ENCODE measurements around the gene MRPL37.

MRPL37 gene

GRCh38 chr1:54255026-54255702 is 55.2 kb downstream of the MRPL37 start:
- no peak overlapping the region for H3K4me3 ChIP-seq (ENCODE audit: low read depth, low read length)
- DNase-seq (ENCODE audit: low read depth), result no peak

GRCh38 chr1:54256522-54257345 is 56.8 kb downstream of the MRPL37 start:
- no peak for DNase-seq (ENCODE audit: low read depth)
- H3K4me3 ChIP-seq (ENCODE audit: low read depth, low read length), result no peak overlapping the region

GRCh38 chr1:54257346-54257620 is 57.3 kb downstream of the MRPL37 start:
- H3K4me3 ChIP-seq (ENCODE audit: low read depth, low read length), result no peak overlapping the region
- DNase-seq (ENCODE audit: low read depth), result no peak

GRCh38 chr1:54257876-54258275 is 57.9 kb downstream of the MRPL37 start:
- no peak for DNase-seq (ENCODE audit: low read depth)
- H3K4me3 ChIP-seq (ENCODE audit: low read depth, low read length), result no peak overlapping the region

GRCh38 chr1:54259546-54260140 is 59.7 kb downstream of the MRPL37 start:
- no peak for DNase-seq (ENCODE audit: low read depth)
- H3K4me3 ChIP-seq (ENCODE audit: low read depth, low read length), result no peak overlapping the region

- DNase-seq (ENCODE audit: low read depth), result no peak
- H3K4me3 ChIP-seq (ENCODE audit: low read depth, low read length), result no peak overlapping the region
Observed at GRCh38 chr1:54260810-54261209, 60.8 kb downstream of the MRPL37 start.

- DNase-seq (ENCODE audit: low read depth), result no peak
- H3K4me3 ChIP-seq (ENCODE audit: low read depth, low read length), result no peak overlapping the region
Observed at GRCh38 chr1:54262244-54262643, 62.3 kb downstream of the MRPL37 start.

- no peak for DNase-seq (ENCODE audit: low read depth)
- no peak overlapping the region for H3K4me3 ChIP-seq (ENCODE audit: low read depth, low read length)
Observed at GRCh38 chr1:54263601-54264226, 63.7 kb downstream of the MRPL37 start.

- DNase-seq (ENCODE audit: low read depth), result no peak
- no peak overlapping the region for H3K4me3 ChIP-seq (ENCODE audit: low read depth, low read length)
Observed at GRCh38 chr1:54265126-54265525, 65.2 kb downstream of the MRPL37 start.

- H3K4me3 ChIP-seq (ENCODE audit: low read depth, low read length), result no peak overlapping the region
- DNase-seq (ENCODE audit: low read depth), result no peak
Observed at GRCh38 chr1:54265659-54266058, 65.7 kb downstream of the MRPL37 start.

GRCh38 chr1:54266195-54266594 is 66.2 kb downstream of the MRPL37 start:
- H3K4me3 ChIP-seq (ENCODE audit: low read depth, low read length), result no peak overlapping the region
- DNase-seq (ENCODE audit: low read depth), result no peak

- DNase-seq (ENCODE audit: low read depth), result no peak
Observed at GRCh38 chr1:54266908-54267307, 66.9 kb downstream of the MRPL37 start.

More at GRCh38 chr1:54266908-54267307, 66.9 kb downstream of the MRPL37 start:
- no peak overlapping the region for H3K4me3 ChIP-seq (ENCODE audit: low read depth, low read length)

All from skeletal muscle cell (primary cell).